Measurements from ENCODE around the gene SNX24. TPM values are rescaled to one million over a fixed set of nuclear protein-coding genes. Genes with fewer than 3 reads are reported as not detected.
A peak's percentile ranks its signal among the peaks of the same experiment; 100 is the strongest.
"Not testable (repeated sequence)": the region's sequence is repeated elsewhere in the genome, so short reads cannot be mapped to it uniquely, and the experiment has no call there.

The SNX24 gene, protein sequence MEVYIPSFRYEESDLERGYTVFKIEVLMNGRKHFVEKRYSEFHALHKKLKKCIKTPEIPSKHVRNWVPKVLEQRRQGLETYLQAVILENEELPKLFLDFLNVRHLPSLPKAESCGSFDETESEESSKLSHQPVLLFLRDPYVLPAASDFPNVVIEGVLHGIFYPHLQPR
- 14.7 TPM for total RNA-seq

DNA sequence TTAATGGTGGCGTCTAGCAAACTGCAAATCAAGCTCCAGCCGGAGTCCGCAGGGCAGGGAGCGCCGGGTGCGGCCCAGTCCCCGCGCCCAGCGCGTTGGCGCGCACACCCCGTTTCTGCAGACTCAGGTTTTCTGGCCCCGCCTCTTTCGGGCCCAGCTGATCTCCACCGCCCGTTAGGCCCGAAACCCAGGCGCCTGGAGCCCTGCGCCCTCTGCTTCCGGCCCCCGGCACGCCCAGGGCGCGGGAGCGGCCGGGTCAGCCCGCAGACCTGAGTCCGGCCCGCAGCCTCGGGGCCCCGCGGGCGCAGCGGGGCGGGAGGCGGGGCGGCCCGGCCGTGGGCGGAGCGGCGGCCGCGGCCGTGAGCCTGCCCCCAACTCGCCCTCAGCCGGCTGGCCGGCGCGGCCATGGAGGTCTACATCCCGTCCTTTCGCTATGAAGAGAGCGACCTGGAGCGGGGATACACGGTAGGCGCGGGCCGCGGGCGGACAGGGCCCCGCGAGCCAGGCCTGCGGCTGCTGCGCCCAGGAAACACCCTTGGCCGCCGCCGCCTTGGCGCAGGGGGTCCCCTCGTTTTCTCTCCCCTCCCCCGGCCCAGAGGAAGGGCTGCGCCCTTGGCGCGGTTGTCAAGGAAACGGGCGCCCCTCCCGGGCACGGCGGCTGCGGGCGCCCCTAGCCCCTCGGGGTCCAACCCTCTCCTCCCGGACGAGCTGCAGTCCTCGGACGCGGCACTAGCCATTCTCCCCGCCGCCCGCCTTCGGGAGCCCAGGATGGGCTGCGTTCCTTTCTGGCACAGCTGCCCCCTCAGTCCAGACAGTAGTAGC lies at the start of gene SNX24:
TSS of gene SNX24 (plus strand) at position 385 of the 822 bp plus-strand sequence. CDS start at position 406, 21 bp downstream.
- DNase-seq (ENCODE audit: low spot score in 2 of 2), result peak; percentile 81 to 84
- FAIRE-seq, result no peak

DNA sequence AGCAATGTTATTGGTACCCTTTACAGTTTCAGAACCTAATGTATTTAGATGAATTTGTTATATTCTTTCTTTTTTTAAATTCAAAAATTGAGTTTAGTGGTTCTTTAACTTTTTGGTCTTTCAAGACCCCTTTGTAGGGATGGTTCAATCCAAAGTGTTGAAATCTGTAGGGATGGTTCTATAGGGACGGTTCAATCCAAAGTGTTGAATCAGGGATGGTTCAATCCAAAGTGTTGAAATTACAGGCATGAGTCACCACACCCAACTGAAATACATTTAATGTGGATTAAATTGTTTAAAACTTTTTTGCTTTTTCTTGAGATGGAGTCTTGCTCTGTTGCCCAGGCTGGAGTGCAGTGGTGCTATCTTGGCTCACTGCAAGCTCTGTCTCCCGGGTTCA lies 39.9 kb upstream of the SNX24 start:
- DNase-seq (ENCODE audit: low spot score in 2 of 2), result no peak
- no peak for FAIRE-seq

DNA sequence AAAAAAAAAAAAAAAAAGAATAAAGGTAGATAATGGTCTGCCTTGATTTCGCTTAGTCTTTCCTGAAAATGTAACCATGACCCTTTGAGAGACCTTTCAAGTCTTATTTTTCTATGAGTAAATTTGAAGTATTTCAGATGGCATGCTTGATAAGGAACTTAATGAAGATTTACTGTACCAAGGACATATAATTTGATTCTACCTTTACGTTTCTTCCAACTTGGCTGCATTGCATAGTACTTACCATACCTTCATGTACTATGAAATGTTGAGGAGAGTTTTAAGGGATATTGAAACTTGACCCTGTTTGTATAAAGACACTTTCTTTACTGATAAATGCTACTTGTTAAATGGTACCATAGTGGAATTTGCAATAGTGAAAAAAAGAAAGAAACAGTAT lies 35.0 kb upstream of the SNX24 start:
- FAIRE-seq (no peak), DNase-seq (ENCODE audit: low spot score in 2 of 2) (no peak)

DNA sequence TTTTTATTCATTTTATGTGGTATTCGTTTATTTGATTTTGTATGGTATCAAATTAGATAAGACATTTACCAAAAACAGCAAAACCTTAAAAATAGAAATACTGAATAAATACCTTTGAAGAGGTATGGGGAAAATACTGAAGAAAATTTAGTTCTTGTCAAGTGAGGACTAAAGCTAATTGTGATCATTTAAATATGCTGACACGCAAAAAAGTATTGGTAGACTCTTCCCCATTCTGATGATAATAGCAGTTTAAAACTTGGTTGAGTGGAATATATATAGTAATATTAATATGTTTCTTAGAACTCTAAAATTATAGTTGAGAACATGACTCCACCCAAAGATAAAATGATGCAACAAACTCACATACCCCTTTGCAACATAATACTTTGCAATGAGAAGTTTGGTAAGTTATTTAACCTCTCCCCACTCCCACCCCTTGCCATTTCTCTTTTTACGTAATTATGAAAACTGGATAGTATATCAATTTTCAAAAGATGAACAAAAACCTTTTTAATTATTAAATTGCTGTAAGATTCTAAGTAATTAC lies 30.1 kb upstream of the SNX24 start:
- peak; percentile 34 for FAIRE-seq
- no peak for DNase-seq (ENCODE audit: low spot score in 2 of 2)

DNA sequence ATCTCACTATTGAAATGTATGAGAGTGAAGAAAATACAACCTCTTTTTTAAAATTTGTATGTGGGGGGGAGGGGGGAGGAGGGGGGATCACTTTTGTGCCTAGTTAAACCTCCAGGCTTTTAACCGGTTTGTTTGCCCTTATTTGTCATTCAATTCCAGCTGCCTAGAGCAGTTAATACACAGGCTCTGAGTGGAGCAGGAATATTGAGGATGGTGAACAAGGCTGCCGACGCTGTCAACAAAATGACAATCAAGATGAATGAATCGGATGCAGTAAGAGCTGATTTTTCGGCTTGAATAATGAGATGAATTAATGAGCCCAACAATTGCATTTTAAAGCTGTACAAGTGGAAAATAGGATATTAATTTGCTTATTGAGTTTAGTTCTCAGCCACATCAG lies 28.7 kb upstream of the SNX24 start:
- FAIRE-seq (no peak), DNase-seq (ENCODE audit: low spot score in 2 of 2) (no peak)

DNA sequence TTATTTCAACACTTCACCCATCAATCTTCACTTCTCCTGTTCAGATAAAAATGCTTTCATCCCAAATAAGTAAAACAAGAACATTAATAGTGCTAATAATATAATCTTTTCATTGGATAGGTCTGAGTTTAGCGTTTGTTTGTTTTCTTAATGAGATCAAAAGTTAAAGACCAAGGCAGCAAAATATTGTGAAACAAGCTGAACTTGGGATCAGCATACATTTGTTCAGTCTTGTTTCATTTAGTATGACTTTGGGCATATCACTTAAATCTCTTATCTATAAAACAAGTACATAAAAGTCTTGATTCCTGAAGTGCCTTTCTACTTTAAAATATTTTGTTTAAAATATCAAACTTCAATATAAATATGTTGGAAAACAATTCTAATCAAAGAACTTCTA lies 13.4 kb upstream of the SNX24 start:
- FAIRE-seq, result no peak
- no peak for DNase-seq (ENCODE audit: low spot score in 2 of 2)

DNA sequence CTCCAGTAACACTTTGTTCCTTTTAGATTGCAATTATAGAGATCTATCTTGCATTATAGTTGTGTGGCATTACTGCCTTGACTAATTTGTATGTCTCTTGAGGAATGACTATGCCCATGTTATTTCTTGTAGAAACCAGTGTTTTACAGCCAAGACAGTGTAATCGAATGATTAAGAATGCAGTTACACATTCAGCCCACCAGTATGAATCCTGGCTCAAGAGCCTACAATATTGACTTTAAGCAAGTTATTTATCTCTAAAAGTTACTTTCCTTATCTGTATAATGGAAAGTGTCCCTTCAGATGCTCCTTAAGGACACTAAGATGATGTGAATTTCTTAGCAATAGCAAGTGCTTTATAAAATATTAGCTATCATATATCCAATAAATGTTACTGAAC lies 9.7 kb upstream of the SNX24 start:
- no peak for FAIRE-seq

DNA sequence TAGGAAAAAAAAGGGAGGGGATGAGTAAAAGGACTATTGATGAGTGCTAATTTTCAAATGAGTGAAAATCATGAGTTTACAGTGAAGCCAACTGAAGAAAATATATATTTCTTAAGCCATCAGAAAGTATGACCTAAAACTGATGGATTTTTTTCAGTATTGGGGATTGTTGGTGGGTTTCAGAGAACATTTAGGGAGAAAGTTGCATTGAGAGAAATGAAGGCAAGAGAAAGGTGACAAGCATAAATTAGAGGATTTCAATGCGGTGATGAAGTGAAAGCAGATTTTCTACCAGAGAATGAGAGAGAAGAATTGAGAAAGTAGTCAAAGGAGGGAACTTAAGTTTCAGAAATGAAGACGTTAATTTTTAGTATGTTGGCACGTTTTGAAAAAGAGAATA lies 8.5 kb upstream of the SNX24 start:
- DNase-seq (ENCODE audit: low spot score in 2 of 2) (no peak), FAIRE-seq (no peak)

More for the DNA sequence above, 9.7 kb upstream of the SNX24 start:
- DNase-seq (ENCODE audit: low spot score in 2 of 2), result no peak

DNA sequence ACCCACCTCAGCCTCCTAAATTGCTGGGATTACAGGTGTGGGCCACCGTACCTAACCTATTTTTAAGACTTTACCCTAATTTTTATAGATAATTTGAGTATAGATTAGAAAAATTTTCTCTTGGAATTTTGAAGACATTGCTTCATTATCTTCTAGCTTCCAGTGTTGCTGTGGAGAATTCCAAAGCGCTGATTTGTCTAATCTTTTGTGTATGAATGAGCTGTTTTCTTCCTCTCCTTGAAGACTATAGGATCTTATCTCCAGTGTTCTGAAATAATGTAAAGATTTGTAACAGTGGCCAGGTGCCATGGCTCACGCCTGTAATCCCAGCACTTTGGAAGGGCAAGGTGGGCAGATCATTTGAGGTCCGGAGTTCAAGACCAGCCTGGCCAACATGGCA lies 5.7 kb upstream of the SNX24 start:
- FAIRE-seq, result no peak
- no peak for DNase-seq (ENCODE audit: low spot score in 2 of 2)

DNA sequence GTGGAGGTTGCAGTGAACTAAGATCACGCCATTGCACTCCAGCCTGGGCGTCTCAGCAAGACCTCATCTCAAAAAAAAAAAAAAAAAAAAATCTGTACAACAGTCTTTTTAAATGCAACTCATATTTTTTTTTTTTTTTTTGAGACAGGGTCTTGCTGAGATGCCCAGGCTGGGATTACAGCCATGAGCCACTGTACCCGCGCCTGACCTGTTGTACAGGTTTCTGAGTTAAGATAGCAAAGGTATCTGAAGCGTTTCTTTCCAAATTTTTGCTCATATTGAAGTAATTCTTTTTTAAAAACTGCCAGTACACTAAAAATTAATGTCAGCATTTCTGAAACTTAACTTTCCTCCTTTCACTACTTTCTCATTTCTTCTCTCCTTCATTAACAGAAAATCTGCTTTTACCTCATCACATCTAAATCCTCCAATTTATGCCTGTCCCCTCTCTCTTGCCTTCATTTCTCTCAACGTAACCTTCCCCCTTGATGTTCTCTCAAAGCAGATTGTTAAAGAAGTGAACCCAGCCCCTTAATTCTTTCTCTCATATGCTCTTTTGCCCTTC lies 3.3 kb upstream of the SNX24 start:
- FAIRE-seq, result no peak
- no peak for DNase-seq (ENCODE audit: low spot score in 2 of 2)

DNA sequence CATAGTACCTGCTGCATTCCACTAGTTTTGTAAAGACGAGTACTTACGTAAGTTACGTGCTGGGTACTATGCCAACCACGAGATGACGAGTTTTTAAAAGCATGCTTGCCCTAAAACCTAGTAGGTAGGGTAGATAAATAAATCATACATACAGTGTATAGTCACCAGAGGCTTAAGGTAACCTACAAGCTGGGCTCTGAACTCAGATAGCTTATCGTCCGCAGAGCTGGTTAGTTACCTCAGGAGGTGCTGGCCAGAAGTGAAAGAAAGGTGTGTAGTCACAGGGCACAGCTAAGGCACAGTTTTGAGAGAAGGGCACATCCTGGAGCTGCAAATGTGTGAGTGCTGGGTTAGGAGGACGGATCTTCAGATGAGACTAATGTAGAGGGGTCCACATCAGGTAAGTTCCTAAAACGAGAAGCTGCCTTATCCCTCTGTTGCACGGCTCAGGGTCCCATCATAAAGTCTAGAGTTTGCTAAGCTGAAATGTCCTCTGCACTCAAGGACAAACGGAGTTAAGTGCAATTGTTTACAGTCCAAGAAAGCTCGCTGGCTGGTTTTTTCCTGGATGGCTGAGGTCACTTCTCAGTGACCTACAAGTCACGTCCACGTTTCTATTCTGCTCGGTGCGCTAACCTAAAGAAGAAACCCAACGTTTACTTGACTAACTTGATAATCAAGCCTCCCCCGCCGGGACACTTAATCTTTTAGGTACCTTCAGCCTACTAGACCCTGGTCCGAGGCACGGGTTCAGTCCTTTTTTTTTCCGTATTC lies 1.1 kb upstream of the SNX24 start:
- no peak for DNase-seq (ENCODE audit: low spot score in 2 of 2)
- no peak for FAIRE-seq

DNA sequence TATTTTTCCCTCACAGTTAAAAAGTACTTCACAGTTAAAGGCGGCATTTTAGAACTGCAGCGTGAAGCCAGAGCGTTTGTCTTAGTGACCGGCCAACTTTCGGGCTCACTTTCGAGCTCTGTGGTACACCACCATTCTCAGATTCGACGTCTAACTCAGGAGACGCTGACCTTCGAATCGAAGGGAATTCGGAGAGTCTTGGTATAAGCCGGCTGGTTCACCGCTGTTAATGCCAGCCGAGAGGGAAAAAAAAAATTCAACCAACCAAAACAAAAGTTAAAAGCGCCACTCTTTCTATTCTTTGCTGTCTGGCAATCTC lies 544 bp upstream of the SNX24 start:
- no peak for DNase-seq (ENCODE audit: low spot score in 2 of 2)
- FAIRE-seq, result no peak

DNA sequence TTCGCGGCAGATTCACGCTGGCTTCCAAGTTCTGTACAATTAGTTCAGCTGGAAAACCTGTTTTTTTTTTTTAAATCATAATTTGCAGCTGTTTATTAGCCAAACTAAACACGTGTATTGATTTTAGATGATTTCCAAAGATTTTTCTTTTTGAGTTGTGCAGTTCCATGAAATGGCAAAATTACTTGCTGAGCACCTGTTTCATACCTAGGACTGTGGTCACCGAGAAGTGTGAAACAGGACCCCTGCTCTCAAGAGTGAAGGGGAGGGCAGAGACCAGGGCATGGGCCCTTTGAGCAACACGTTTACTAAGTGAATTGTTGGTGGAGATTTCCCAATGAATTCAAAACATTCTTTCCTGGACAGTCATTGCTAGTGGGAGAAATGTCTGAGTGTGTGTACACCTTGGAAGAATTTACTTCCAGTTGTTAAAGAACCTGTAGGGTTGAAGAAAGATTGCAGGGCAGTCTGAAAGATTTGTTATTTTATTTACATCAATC lies 688 bp downstream of the SNX24 start:
- FAIRE-seq (no peak), DNase-seq (ENCODE audit: low spot score in 2 of 2) (peak in 1 of 2 donors; percentile 22)

DNA sequence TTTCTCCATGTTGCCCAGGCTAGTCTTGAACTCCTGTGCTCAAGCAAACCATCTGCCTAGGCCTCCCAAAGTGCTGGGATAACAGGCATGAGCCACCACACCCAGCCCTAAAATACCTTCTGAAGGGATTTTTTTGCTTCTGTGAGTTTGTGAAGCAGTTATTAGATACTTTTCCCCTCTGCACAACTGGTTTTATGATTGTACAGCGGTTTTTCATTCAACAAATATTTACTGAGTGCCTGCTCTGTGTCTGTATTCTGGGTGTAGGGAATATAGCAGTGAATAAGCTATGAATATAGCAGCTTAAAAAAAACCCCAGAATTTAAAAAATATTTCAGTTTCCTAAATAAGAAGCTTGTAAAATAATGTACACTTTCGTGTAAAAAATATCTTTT lies 2.3 kb downstream of the SNX24 start:
- FAIRE-seq (no peak), DNase-seq (ENCODE audit: low spot score in 2 of 2) (no peak)

DNA sequence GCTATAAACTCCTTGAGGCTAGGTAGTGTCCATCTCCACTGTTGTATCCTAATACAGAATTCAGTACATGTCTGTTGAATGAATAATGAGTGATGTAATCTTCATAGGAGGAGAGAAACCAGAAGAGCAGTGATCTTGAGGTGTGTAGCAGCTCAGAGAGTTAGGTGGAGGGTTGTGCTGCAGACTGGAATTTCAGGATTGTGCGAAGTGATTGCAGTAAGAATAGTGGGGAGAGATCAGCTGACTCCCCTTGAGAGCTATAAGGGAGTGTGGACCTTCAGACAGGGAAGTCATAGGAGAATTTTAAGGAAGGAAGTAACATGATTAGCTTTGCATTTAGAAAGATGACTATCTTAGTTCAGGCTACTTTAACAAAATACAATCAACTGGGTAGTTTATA lies 4.4 kb downstream of the SNX24 start:
- FAIRE-seq (no peak), DNase-seq (ENCODE audit: low spot score in 2 of 2) (no peak)

DNA sequence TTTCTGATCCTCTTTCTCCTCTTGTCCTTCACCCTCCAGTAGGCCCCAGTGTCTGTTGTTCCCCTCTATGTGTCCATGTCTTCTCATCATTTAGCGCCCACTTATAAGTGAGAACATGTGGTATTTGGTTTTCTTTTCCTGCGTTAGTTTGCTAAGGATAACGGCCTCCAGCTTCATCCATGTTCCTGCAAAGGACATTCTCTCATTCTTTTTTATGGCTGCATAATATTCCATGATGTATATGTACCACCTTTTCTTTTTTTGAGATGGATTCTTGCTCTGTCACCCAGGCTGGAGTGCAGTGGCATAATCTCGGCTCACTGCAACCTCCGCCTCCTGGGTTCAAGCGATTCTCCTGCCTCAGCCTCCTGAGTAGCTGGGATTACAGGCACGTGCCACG lies 12.1 kb downstream of the SNX24 start:
- DNase-seq (ENCODE audit: low spot score in 2 of 2); FAIRE-seq: not testable (repeated sequence)

DNA sequence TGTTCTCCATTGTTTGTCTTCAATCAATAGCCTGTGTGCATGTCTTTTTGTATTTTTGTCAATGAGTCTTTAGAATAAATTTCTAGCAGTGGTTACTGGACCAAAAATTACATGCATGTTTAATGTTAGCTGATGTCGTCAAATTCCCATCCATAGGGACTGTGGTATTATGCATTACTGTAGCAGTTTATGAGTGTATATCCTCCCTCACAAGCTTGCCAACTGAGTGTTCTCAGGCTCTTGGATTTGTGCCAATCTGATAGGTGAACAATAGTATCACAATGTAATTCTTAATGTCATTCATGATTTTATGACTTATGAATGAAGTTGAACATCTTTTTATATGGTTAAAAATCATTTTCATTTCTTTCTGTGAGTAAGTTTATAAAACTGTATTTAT lies 13.0 kb downstream of the SNX24 start:
- FAIRE-seq (no peak), DNase-seq (ENCODE audit: low spot score in 2 of 2) (no peak)

DNA sequence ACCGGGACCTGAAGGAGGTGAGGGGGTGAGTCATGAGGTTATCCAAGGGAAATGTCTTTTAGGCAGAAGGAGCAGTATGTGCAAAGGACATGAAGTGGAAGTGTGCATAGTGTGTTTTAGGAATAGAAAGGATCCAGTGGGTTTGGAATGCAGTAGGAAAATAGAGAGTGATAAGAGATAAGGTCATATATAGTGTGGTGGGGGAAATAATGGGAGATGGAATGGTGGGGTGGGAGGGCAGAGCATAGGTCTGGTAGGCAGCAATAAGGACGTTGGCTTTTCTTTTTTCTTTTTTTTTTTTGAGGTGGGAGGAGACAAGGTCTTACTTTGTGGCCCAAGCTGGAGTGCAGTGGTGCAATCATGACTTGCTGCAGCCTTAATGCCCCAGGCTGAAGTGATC lies 17.8 kb downstream of the SNX24 start:
- DNase-seq (ENCODE audit: low spot score in 2 of 2) (no peak), FAIRE-seq (no peak)

DNA sequence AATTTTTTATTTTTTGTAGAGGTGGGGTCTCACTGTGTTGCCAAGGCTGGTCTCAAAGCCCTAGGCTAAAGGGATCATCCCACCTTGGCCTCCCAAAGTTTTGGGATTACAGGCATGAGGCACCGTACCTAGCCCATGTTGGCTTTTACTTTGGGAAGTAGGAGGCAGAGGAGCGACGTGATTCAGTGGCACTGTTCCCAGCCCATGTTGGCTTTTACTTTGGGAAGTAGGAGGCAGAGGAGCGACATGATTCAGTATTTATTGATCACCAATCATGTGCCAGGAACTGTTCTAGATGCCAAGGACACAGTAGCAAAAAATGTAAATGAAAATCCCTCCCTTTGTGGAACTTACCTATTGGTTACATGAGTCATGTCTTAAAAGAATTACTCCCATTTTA lies 18.3 kb downstream of the SNX24 start:
- FAIRE-seq, result no peak
- DNase-seq (ENCODE audit: low spot score in 2 of 2), result no peak

DNA sequence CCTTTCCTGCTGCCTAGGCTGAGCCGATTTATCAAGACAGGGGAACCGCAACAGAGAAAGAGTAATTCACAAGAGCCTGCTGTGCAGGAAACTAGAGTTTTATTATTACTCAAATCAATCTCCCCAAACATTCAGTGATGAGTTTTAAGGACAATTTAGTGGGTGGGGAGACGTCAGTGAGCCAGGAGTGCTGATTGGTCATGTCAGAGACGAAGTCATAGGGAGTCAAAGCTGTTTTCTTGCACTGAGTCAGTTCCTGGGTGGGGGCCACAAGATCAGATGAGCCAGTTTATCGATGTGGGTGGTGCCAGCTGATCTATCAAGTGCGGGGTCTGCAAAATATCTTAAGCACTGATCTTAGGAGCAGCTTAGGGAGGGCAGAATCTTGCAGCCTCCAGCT lies 19.0 kb downstream of the SNX24 start:
- DNase-seq (ENCODE audit: low spot score in 2 of 2) (no peak), FAIRE-seq (no peak)

DNA sequence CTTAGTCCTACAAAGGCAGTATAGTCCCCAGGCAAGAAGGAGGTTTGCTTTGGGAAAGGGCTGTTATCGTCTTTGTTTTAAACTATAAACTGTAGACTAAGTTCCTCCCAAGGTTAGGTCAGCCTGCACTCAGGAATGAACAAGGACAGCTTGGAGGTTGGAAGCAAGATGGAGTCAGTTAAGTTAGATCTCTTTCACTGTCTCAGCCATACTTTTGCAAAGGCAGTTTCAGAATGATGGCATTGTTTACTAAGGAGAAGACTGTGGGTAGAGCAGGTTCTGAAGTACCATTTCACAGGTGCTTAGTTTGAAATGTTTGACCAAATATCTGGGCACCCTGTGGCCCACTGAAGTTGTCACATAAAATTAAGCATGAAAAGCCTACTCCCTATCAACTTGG lies 19.4 kb downstream of the SNX24 start:
- DNase-seq (ENCODE audit: low spot score in 2 of 2) (no peak), FAIRE-seq (no peak)
